ENCODE results near the gene GDPD2. TPM values are rescaled to one million over a fixed set of nuclear protein-coding genes. Genes with fewer than 3 reads are reported as not detected.

GDPD2 gene
- polyA plus RNA-seq, 4 donors = 2.6 to 26.4 (median 16.9) TPM

DNA sequence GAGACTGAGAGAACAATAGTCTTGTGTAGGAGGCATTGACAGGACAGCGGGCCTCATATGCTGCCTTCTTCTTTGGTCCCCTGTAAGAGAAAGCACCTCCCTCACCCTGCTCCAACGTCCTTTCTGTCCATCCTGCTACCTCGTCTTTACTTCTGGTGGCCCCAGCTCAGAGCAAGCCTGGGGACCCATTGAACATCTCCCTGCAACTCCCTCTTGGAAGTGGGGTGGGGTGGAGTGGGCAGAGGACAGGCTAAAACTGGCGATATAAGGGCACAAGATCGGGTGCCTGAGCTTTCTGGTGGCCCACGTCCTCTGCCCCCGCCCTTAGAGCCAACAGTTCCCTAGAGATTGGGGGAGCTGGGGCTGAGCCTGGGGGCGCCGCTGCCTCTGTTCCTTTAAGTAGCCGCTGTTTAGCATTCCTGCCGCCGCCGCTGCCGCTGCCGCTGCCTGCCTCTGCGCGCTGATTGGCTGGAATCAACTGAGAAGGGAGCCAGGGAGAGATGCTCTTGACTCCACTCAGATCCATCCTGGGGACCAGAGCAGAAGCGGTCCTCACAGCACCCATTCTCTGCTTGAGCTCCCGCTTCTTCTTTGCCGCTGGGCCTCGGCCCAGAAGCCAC is 21.3 kb downstream of the GDPD2 start, which contains the start of gene DLG3:
Gene DLG3 (plus strand): TSS at position 510 of the 620 bp plus-strand sequence. CDS start 367 bp downstream, outside the sequence.
- WGBS, 3 donors = 8 to 27% (median 9%) methylated on average over 19 to 21 of the region's 21 CpGs
- no peak for FAIRE-seq
- Histone ChIP-seq H3K27ac (ENCODE audit: low read depth in 1 of 3, low read length in 2 of 3) (no peak within 1 kb of the TSS), H3K36me3 (ENCODE audit: control insufficient read depth in 3 of 3, insufficient read depth in 2 of 3, low read depth in 1 of 3, low read length in 3 of 3) (no peaks in the 10 kb centered on the region), H3K4me3 (ENCODE audit: low read depth in 1 of 3, low read length in 3 of 3) (peak within 1 kb of the TSS in 1 of 3 donors; percentile 32), H3K27me3 (ENCODE audit: control insufficient read depth in 3 of 3, insufficient read depth in 3 of 3, low read length in 3 of 3) (peaks cover 0 to 27% (median 2%) of the 10 kb centered on the region in 3 donors), H3K4me1 (ENCODE audit: control insufficient read depth in 3 of 3, insufficient read depth in 2 of 3, low read depth in 1 of 3, low read length in 2 of 3) (no peaks in the 10 kb centered on the region), H3K9me3 (ENCODE audit: control insufficient read depth in 2 of 2, insufficient read depth in 1 of 2, low read depth in 1 of 2, low read length in 1 of 2) (no peaks in the 10 kb centered on the region)
- DNase-seq = peak in 1 of 2 donors; percentile 25

DNA sequence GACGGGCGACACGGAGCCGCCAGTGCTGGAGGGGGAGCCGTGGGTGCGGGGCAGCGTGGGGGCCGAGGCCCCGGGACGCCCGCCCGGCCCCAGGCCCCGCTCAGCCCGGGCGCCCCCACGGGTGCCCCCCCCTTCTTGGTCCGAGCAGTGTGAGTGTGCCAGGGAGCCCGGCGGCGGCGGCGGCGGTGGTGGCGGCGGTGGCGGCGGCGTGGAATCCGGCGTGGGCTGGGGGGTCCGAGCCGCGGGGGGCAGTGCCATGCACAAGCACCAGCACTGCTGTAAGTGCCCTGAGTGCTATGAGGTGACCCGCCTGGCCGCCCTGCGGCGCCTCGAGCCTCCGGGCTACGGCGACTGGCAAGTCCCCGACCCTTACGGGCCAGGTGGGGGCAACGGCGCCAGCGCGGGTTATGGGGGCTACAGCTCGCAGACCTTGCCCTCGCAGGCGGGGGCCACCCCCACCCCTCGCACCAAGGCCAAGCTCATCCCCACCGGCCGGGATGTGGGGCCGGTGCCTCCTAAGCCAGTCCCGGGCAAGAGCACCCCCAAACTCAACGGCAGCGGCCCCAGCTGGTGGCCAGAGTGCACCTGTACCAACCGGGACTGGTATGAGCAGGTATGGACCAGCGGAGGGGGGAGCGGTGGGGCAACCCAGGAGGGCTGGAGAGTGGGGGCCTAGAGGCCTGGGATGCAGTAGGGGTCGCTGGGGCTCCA is 22.0 kb downstream of the GDPD2 start:
- no peaks in the 10 kb centered on the region for H3K36me3 ChIP-seq (ENCODE audit: control insufficient read depth in 3 of 3, insufficient read depth in 2 of 3, low read depth in 1 of 3, low read length in 3 of 3)
- H3K27me3 ChIP-seq (ENCODE audit: control insufficient read depth in 3 of 3, insufficient read depth in 3 of 3, low read length in 3 of 3) = peaks cover 0 to 27% (median 2%) of the 10 kb centered on the region in 3 donors
- H3K4me1 ChIP-seq (ENCODE audit: control insufficient read depth in 3 of 3, insufficient read depth in 2 of 3, low read depth in 1 of 3, low read length in 2 of 3) = no peaks in the 10 kb centered on the region
- DNase-seq (no peak), FAIRE-seq (no peak)
- 3 to 42% (median 19%) methylated on average over 15 to 61 of the region's 61 CpGs for WGBS, 3 donors
- H3K27ac ChIP-seq (ENCODE audit: low read depth in 1 of 3, low read length in 2 of 3) = no peak overlapping the region
- no peaks in the 10 kb centered on the region for H3K9me3 ChIP-seq (ENCODE audit: control insufficient read depth in 2 of 2, insufficient read depth in 1 of 2, low read depth in 1 of 2, low read length in 1 of 2)
- H3K4me3 ChIP-seq (ENCODE audit: low read depth in 1 of 3, low read length in 3 of 3) = peak overlapping the region in 1 of 3 donors; percentile 32

DNA sequence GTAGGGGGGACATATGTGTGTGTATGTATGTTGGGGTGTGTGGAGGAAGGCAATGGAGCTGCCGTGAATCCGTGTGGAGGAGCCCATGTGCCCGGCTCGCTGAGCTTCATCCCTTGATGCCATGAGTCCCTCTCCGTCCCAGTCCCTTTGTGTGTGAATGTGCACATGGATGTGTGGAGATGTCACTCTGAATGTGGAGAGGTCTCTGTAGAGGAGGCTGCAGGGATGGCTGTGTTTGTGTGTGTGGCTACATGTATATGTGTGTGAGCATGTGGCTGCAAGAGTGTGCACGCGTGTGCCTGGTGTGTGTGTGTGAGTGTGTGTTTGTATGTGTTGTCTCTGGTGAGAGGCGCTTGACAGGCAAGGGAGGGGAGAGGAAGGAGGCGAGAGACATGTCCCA is 22.8 kb downstream of the GDPD2 start:
- Histone ChIP-seq H3K4me3 (ENCODE audit: low read depth in 1 of 3, low read length in 3 of 3) (no peak overlapping the region), H3K4me1 (ENCODE audit: control insufficient read depth in 3 of 3, insufficient read depth in 2 of 3, low read depth in 1 of 3, low read length in 2 of 3) (no peaks in the 10 kb centered on the region), H3K36me3 (ENCODE audit: control insufficient read depth in 3 of 3, insufficient read depth in 2 of 3, low read depth in 1 of 3, low read length in 3 of 3) (no peaks in the 10 kb centered on the region), H3K27ac (ENCODE audit: low read depth in 1 of 3, low read length in 2 of 3) (no peak overlapping the region), H3K9me3 (ENCODE audit: control insufficient read depth in 2 of 2, insufficient read depth in 1 of 2, low read depth in 1 of 2, low read length in 1 of 2) (no peaks in the 10 kb centered on the region), H3K27me3 (ENCODE audit: control insufficient read depth in 3 of 3, insufficient read depth in 3 of 3, low read length in 3 of 3) (peaks cover 0 to 27% (median 2%) of the 10 kb centered on the region in 3 donors)
- no peak for FAIRE-seq
- DNase-seq = no peak
- WGBS, 3 donors = 62 to 76% (median 72%) methylated on average over 8 to 9 of the region's 9 CpGs

DNA sequence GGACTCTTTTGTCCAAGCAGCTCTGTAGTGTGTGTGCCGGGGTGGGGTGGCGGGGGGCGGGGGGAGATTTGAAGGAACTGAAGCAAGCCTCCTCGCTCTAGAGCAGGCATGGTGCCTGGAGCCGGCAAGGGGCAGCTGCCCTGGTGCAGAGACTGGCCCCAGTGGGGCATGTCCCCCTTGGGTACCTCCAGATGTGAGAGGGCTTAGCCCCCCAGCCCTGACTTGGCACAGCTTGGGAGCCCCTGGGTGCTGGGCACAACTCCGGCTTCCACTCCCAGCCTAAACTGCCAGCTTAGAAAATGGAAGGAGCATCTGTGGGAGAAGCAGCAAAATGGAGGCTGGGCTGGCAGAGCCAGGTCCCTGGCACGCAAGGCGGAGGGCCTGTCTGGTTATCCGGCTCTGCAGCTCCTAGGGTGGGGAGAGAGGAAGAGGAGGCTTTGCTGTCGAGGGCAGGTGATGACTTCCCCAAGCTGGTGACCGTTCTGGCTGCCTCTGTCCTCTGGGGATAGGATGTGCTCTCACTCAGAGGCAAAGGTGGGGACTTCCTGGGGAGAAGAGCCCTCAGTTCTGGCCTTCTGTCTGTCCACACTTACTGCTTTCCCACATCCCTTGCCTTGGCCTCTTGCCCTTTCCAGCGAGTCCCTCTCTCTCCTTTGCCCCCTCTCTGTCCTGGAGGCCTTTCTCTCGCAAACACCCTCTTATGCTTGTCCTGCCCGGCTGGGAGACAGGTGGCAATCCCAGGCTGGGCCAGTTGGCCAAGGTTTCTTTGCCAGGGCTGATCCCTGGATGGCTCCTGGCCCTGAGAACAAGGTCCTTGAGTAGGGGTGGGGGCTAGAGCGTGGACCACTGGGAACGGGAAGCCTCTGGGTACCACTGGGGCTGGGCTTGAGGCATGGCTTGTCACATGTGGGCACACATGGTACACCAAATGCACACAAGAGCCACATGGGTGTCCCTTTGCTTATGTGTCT is 23.6 kb downstream of the GDPD2 start:
- DNase-seq = no peak
- H3K36me3 ChIP-seq (ENCODE audit: control insufficient read depth in 3 of 3, insufficient read depth in 2 of 3, low read depth in 1 of 3, low read length in 3 of 3) = no peaks in the 10 kb centered on the region
- FAIRE-seq = no peak
- WGBS, 3 donors = 66 to 81% (median 69%) methylated on average over 8 to 16 of the region's 16 CpGs
- no peak overlapping the region for H3K27ac ChIP-seq (ENCODE audit: low read depth in 1 of 3, low read length in 2 of 3)
- H3K4me1 ChIP-seq (ENCODE audit: control insufficient read depth in 3 of 3, insufficient read depth in 2 of 3, low read depth in 1 of 3, low read length in 2 of 3) = peaks cover 0 to 3% (median 0%) of the 10 kb centered on the region in 3 donors
- H3K9me3 ChIP-seq (ENCODE audit: control insufficient read depth in 2 of 2, insufficient read depth in 1 of 2, low read depth in 1 of 2, low read length in 1 of 2) = no peaks in the 10 kb centered on the region
- H3K27me3 ChIP-seq (ENCODE audit: control insufficient read depth in 3 of 3, insufficient read depth in 3 of 3, low read length in 3 of 3) = peaks cover 0 to 27% (median 2%) of the 10 kb centered on the region in 3 donors
- H3K4me3 ChIP-seq (ENCODE audit: low read depth in 1 of 3, low read length in 3 of 3) = no peak overlapping the region

DNA sequence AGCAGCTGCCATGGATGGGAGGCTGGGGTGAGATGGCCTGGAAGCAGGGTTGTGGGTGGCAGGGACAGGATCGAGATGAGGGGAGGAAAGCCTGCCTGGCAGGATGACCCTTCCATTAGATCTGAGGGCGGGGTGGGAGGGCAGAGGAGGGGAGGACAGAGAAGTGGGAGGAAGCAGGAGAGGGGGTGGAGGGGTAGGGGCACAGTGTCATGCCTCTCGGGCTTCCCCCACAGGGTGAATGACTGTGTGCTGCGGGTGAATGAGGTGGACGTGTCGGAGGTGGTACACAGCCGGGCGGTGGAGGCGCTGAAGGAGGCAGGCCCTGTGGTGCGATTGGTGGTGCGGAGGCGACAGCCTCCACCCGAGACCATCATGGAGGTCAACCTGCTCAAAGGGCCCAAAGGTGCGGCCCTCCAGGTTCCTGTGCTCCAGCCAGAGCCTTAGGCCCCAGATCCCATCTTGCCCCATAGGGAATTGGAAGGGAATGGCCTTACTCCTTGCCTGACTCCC is 26.4 kb downstream of the GDPD2 start:
- no peak overlapping the region for H3K27ac ChIP-seq (ENCODE audit: low read depth in 1 of 3, low read length in 2 of 3)
- no peak overlapping the region for H3K4me3 ChIP-seq (ENCODE audit: low read depth in 1 of 3, low read length in 3 of 3)
- FAIRE-seq (no peak), DNase-seq (no peak)
- WGBS, 3 donors = 89 to 96% (median 95%) methylated on average over 9 to 14 of the region's 14 CpGs
- peaks cover 0 to 18% (median 0%) of the 10 kb centered on the region in 3 donors for H3K27me3 ChIP-seq (ENCODE audit: control insufficient read depth in 3 of 3, insufficient read depth in 3 of 3, low read length in 3 of 3)
- H3K9me3 ChIP-seq (ENCODE audit: control insufficient read depth in 2 of 2, insufficient read depth in 1 of 2, low read depth in 1 of 2, low read length in 1 of 2) = no peaks in the 10 kb centered on the region
- H3K36me3 ChIP-seq (ENCODE audit: control insufficient read depth in 3 of 3, insufficient read depth in 2 of 3, low read depth in 1 of 3, low read length in 3 of 3) = no peaks in the 10 kb centered on the region
- peaks cover 0 to 23% (median 0%) of the 10 kb centered on the region in 3 donors for H3K4me1 ChIP-seq (ENCODE audit: control insufficient read depth in 3 of 3, insufficient read depth in 2 of 3, low read depth in 1 of 3, low read length in 2 of 3)

DNA sequence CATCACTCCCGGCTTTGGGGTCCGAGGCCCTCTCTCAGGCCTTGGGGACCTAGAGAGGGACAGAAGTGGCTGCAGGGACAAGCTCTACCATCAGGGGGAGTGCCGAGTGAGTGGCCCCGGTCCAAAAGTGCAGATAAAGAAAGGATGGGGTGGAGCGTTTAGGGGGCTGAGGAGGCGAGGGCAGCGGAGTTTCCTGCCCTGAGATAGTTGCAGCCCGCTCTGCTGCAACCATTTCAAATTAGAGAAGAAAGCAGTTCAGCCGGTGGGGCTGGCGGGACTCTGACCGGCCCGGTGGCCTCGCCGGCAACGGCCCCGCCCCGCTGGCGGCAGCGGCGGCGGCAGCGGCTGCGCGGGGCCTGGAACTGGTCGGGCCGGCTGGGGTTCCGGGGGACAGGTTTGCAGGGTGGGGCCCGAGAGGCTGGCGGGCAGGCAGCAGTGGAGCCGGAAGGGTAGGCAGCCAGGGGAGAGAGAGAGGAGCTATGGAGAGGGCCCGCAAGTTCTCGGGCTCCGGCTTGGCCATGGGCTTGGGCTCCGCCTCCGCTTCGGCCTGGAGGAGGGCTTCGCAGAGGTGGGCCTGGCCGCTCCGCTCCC is 29.1 kb downstream of the GDPD2 start:
- H3K9me3 ChIP-seq (ENCODE audit: control insufficient read depth in 2 of 2, insufficient read depth in 1 of 2, low read depth in 1 of 2, low read length in 1 of 2) = no peaks in the 10 kb centered on the region
- no peaks in the 10 kb centered on the region for H3K36me3 ChIP-seq (ENCODE audit: control insufficient read depth in 3 of 3, insufficient read depth in 2 of 3, low read depth in 1 of 3, low read length in 3 of 3)
- H3K4me3 ChIP-seq (ENCODE audit: low read depth in 1 of 3, low read length in 3 of 3) = peak overlapping the region; percentile 30 to 52 (median 46)
- H3K4me1 ChIP-seq (ENCODE audit: control insufficient read depth in 3 of 3, insufficient read depth in 2 of 3, low read depth in 1 of 3, low read length in 2 of 3) = peaks cover 0 to 23% (median 0%) of the 10 kb centered on the region in 3 donors
- DNase-seq (peak; percentile 60 to 74), FAIRE-seq (no peak)
- H3K27ac ChIP-seq (ENCODE audit: low read depth in 1 of 3, low read length in 2 of 3) = peak overlapping the region; percentile 53 to 79 (median 71)
- H3K27me3 ChIP-seq (ENCODE audit: control insufficient read depth in 3 of 3, insufficient read depth in 3 of 3, low read length in 3 of 3) = no peaks in the 10 kb centered on the region
- 2 to 30% (median 2%) methylated on average over 19 to 39 of the region's 39 CpGs for WGBS, 3 donors

DNA sequence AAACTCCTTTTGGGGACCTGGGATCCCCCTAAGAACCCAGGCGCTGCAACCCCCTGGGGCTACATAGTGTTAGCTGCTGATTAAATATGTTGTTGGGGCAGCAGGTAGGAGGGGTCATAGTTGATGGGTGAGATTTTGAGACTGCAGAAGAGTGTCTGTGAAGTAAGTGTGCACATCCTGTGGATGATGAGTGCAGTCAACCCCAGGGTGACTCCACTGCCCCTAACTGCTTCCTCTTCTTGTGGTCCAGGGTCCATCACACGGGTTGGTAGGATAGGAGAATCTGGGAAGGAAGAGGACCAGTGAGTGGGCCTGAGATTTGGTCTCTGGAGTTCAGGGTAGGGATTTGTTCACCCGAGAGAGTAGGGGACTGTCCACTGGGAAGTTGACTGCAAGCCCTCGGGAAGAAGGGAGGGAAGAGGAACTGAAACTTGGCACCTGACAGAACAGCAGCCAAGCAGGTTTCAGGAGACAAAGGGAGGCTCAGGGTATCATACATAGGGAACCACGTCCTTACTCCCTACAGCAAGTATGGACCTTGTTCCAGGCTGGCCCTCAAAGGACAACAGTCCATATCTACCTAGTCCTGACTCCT is 30.0 kb downstream of the GDPD2 start:
- H3K4me3 ChIP-seq (ENCODE audit: low read depth in 1 of 3, low read length in 3 of 3) = peak overlapping the region in 1 of 3 donors; percentile 52
- no peaks in the 10 kb centered on the region for H3K27me3 ChIP-seq (ENCODE audit: control insufficient read depth in 3 of 3, insufficient read depth in 3 of 3, low read length in 3 of 3)
- H3K4me1 ChIP-seq (ENCODE audit: control insufficient read depth in 3 of 3, insufficient read depth in 2 of 3, low read depth in 1 of 3, low read length in 2 of 3) = peaks cover 0 to 24% (median 0%) of the 10 kb centered on the region in 3 donors
- DNase-seq = peak in 1 of 2 donors; percentile 26
- no peaks in the 10 kb centered on the region for H3K9me3 ChIP-seq (ENCODE audit: control insufficient read depth in 2 of 2, insufficient read depth in 1 of 2, low read depth in 1 of 2, low read length in 1 of 2)
- peak overlapping the region in 2 of 3 donors; percentile 71 to 79 for H3K27ac ChIP-seq (ENCODE audit: low read depth in 1 of 3, low read length in 2 of 3)
- H3K36me3 ChIP-seq (ENCODE audit: control insufficient read depth in 3 of 3, insufficient read depth in 2 of 3, low read depth in 1 of 3, low read length in 3 of 3) = no peaks in the 10 kb centered on the region
- 31 to 44% (median 33%) methylated on average over 4 to 5 of the region's 5 CpGs for WGBS, 3 donors
- FAIRE-seq = no peak
